Dendritic cell treated with granulocyte-macrophage colony-stimulating factor and Interleukin-4, amounts not matched to agents 40 ng/mL and 50 ng/mL, for 4 days (primary cell): ENCODE measurements around the gene RHBDF2.

Experiments used
- H3K27ac Mint-ChIP-seq: one replicate; pipeline ENCODE4 v1.8.0; 2022; ENCODE audit warnings: mild to moderate bottlenecking, mixed read lengths
- H3K27me3 Mint-ChIP-seq: one replicate; pipeline ENCODE4 v1.8.0; 2022; ENCODE audit warnings: mild to moderate bottlenecking, mixed read lengths
- H3K36me3 Mint-ChIP-seq: one replicate; pipeline ENCODE4 v1.8.0; 2022; ENCODE audit warnings: low read depth, mixed read lengths
- H3K4me1 Mint-ChIP-seq: one replicate; pipeline ENCODE4 v1.8.0; 2022; ENCODE audit warnings: low read depth, mixed read lengths
- H3K4me3 Mint-ChIP-seq: one replicate; pipeline ENCODE4 v1.8.0; 2022; ENCODE audit warnings: mild to moderate bottlenecking, moderate library complexity, mixed read lengths
- H3K9me3 Mint-ChIP-seq: one replicate; pipeline ENCODE4 v1.8.0; 2022; ENCODE audit warnings: mixed read lengths
- intact Hi-C: fragments of 100-400 bp; cut with micrococcal nuclease; formaldehyde crosslinking; loops from one replicate; pipeline ENCODE4 v1.15.0; 2022

RHBDF2 gene

DNA sequence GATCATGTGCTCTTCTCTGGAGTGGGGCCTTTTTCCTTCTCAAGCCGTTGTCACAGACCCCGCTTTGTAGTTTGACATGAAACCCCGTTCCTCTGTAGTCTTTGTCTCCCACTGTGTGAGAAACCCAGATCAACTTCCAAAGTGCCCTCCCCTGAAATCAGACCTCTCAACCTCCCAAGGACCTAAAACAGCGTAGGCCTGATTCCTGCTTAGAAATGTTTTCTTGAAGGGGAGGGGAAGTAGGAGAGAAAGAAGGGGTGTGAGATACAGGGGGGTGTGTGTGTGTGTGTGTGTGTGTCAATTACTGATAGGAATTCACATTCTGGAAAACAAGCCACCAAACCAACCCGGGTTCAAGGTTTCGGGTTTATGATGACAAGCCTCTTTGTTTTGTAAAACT is 49.7 kb downstream of the RHBDF2 start:
- Mint-ChIP-seq H3K4me3 (peak overlapping the region; percentile 5), H3K36me3 (no peaks in the 10 kb centered on the region), H3K27me3 (peaks cover 6% of the 10 kb centered on the region), H3K9me3 (no peaks in the 10 kb centered on the region), H3K27ac (no peak overlapping the region), H3K4me1 (peaks cover 44% of the 10 kb centered on the region)
- intact Hi-C loops = no loop called here

DNA sequence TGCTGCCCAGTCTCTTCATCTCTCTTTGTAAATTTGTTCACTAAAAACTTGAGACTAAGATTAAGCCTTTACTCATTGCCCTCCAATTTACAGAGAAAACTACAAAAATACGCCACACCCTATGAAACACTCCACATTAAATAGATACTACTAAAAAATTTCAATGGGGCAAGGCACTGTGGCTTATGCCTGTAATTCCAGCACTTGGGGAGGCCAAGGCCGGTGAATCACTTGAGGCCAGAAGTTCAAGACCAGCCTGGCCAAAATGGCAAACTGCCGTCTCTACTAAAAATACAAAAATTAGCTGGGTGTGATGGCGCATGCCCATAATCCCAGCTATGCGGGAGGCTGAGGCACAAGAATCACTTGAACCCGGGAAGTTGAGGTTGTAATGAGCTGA is 52.1 kb downstream of the RHBDF2 start:
- Mint-ChIP-seq H3K4me3 (no peak overlapping the region), H3K27ac (no peak overlapping the region), H3K9me3 (no peaks in the 10 kb centered on the region), H3K36me3 (no peaks in the 10 kb centered on the region), H3K4me1 (peaks cover 67% of the 10 kb centered on the region), H3K27me3 (peaks cover 3% of the 10 kb centered on the region)
- intact Hi-C loops = no loop called here

DNA sequence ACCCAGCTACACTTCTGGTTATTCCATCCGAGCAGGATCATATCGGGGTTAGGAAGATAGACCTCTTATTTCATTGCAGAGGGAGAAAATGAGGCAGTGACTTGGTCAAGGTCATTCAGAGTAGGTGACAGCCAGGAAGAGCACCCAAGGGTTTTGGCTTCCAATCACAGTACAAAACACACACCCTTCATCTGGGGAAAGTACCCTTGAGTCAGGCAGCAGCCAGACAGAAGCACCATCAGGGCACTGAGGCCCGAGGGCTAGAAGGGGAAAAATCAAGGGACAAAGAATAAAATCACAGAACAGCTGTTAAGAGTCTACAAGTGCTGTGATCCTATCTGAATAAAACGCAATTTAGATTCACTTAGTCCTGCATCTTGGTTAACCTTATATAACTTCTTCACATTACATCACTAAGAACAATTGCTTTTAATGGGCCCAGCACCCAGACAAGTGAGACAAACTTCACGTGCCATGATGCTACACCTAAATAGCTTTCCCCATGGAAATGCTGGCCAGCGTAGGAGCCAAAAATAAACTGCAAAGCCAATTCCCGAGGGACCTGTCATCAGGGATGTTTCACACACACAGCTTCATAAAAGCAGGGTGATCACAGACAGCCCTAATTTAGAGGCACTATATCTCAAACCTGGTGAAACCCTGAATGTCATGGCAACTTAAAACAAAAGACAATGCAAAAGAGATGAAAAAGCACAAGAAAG is 53.1 kb downstream of the RHBDF2 start:
- Mint-ChIP-seq H3K27me3 (peaks cover 3% of the 10 kb centered on the region), H3K27ac (no peak overlapping the region), H3K4me3 (no peak overlapping the region), H3K36me3 (no peaks in the 10 kb centered on the region), H3K9me3 (no peaks in the 10 kb centered on the region), H3K4me1 (peaks cover 74% of the 10 kb centered on the region)
- intact Hi-C loops = no loop called here

DNA sequence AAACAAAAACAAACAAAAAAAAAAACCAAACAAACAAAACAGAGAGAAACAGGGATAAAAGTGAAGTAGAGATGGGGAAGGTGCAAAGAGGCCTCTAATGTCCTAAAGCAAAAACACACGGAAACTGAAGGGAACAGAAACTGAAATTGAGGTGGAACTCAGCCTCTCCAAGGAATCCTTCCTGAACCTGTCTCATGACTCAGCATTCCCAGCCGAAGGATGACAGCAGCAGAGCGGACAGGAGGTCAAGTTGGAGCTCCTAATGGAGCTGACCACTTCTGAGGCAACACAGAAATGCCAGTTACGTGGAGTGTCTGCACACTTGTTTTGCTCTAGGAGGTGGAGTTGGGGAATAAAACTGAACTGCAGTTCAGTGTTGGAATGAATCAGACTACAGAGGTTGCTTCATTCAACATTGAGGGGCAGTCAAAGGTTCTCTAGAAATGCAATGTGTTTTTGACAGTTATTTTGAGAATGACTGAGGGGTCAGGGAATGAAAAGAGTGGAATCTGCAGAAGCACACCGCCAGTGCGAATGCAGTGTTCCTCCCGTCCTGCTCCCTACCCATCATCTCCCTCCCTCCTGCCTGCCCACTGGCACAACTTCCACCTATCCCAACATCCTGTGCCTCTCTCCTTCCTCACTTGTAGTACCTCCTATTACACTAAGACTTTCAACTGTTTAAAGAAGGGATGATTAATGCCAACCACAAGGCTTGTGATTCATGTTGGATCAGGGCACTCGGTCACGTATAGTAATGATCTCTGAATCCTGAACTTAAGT is 54.6 kb downstream of the RHBDF2 start:
- intact Hi-C loops = no loop called here

DNA sequence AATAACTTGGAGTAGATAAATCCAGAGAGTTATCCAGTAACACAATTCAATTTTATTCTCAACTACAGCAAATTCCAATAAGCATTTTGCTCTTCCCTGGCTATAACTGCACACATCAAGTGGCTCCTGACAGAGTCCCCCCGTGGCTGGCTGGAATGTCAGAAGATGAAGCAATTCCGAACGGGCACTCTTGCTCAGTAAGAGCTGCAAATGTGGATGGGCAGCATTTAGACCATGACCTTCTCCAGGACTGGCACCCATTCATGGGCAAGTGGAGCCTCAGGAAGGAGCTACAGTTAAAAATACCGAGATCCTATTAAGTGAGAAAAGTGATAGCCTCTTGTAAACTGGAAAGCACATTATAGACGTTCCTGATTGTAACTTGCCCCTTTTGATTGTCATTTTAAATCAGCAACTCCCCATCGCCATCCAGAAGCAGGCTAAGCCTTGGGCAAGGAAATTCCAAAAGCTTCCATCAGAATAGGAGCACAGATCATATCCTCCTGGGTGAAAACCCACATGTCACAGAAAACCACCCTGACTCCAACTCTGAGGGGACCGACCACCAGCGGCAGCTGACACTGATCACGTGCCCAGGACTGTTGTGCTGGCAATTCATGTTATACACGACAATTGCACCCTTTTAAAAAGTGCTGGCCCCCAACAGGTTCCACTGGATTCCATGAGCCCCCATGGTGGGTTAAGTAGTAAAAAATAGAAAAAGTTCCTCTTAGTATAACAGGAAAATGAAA is 55.4 kb downstream of the RHBDF2 start:
- no peak overlapping the region for H3K4me3 Mint-ChIP-seq
- no peaks in the 10 kb centered on the region for H3K9me3 Mint-ChIP-seq
- no peaks in the 10 kb centered on the region for H3K27me3 Mint-ChIP-seq
- H3K36me3 Mint-ChIP-seq = no peaks in the 10 kb centered on the region
- intact Hi-C loops = no loop called here
- no peak overlapping the region for H3K27ac Mint-ChIP-seq
- peaks cover 65% of the 10 kb centered on the region for H3K4me1 Mint-ChIP-seq

More for the DNA sequence above, 54.6 kb downstream of the RHBDF2 start:
- H3K27ac Mint-ChIP-seq = no peak overlapping the region
- peaks cover 73% of the 10 kb centered on the region for H3K4me1 Mint-ChIP-seq
- no peaks in the 10 kb centered on the region for H3K27me3 Mint-ChIP-seq
- no peaks in the 10 kb centered on the region for H3K9me3 Mint-ChIP-seq
- no peak overlapping the region for H3K4me3 Mint-ChIP-seq
- no peaks in the 10 kb centered on the region for H3K36me3 Mint-ChIP-seq

DNA sequence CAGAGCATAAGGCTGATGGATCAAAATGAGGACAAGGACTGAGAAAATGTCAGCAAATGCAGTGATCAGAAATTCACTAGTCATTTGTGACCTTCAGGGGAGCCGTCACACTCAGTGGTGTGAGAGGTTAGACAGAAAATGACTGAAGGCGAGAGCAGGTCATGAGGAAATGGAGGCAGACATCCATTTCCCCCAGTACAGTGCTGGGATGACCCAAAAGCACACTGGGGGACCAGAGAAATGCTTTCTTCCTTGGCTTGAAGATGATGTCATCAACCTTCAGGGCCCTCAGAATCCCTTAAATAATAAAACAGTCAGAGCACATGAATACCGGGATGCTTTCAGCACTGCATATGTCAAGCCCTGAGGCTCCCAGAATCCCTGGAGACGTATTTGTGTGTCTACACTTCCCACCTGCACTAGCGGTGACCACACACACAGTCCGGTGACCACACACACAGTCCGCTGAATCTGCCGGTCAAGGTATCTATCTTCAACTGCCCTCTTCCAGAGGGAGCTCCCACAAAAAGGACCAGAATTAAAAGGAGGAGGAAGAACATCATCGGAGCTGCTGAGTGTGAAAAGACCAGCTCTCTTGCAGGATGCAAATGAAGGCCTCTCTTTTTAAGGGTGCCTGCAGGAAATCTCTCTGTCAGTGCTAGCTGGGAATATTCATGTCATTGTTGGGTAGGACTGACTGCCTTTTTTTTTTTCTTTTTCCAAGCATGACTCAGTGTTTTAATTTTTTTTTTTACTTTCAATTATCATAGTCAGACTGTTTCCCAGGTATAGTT is 56.5 kb downstream of the RHBDF2 start:
- H3K36me3 Mint-ChIP-seq = no peaks in the 10 kb centered on the region
- no peak overlapping the region for H3K27ac Mint-ChIP-seq
- H3K27me3 Mint-ChIP-seq = no peaks in the 10 kb centered on the region
- H3K9me3 Mint-ChIP-seq = no peaks in the 10 kb centered on the region
- intact Hi-C loops = no loop called here
- no peak overlapping the region for H3K4me3 Mint-ChIP-seq
- peaks cover 56% of the 10 kb centered on the region for H3K4me1 Mint-ChIP-seq

DNA sequence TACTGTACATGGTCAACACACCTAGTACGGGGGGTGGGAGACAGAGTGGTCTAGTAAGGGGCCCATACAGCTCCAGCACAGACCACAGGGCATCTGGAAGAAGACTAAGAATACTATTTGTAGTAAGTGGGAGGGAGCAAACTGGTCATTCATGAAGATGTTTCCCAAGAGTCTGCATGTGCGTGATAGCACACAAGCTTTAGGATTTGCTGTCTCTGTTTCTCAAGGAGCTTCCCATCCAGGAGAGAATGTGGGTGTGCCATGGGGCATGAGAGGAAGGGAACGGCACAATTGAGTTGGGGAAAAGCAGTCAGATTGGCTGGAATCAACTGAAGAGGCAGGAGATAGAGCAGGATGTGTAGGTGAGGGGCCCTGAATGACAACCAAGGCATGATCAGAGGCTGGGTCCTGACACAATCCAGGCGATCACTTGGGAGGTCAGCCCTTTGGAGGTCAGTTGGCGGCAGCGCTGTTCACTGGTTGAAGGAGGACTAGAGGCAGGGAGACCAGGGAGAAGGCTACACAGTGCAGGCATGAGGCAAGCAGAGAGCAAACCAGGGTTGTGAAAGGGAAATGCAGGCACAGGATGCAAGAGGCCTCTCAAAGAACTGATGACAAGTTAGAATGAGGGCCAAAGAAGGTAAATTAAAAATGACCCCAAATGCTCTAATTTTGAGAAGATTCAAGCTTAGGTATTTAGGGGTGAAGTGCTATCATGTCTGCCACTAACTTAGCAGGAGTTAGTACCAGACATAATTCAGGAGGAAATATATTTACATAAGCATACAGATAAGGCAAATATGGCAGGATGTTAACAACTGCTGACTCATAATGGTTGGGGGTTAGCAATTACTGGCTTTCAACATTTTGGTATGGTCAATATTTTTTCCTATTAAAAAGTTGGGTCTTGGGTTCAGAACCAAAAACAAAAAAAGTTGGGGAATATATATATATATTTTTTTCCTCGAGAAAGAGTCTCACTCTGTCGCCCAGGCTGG is 58.6 kb downstream of the RHBDF2 start:
- intact Hi-C loops = no loop called here
- Mint-ChIP-seq H3K4me1 (peaks cover 52% of the 10 kb centered on the region), H3K27ac (no peak overlapping the region), H3K27me3 (no peaks in the 10 kb centered on the region), H3K36me3 (no peaks in the 10 kb centered on the region), H3K4me3 (no peak overlapping the region), H3K9me3 (no peaks in the 10 kb centered on the region)

DNA sequence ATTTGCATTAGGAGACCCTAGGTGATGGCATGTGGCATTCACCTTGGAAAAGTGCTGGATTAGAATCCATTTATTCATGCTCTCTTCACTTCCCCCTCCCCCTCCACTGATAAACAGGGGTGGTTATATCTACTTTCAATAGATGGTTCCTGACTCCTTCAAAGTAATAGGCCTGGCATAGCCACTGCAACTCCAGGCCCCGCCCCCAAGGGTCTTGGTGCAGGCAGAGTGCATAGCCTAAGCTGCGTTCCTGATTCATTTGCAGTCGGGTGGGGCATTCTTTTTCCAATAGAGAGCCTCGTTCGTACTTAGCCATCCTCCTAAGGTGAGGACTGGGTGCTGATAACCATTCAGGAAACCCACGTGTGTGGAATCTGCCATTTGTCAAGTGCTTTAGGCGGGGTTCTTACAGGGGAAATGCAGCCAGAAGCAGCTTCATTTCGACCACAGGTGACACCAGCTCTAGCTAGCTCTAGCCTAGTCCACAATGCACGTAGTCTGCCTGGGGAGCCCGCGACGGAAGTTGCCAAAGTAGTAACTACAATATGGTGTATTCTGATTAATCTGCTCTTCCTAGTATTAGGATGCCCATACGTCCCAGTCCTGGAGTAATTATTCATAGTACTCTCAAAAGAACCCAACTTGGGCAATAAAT is 59.4 kb downstream of the RHBDF2 start:
- H3K27me3 Mint-ChIP-seq = no peaks in the 10 kb centered on the region
- no peaks in the 10 kb centered on the region for H3K9me3 Mint-ChIP-seq
- H3K36me3 Mint-ChIP-seq = no peaks in the 10 kb centered on the region
- intact Hi-C loops = no loop called here
- H3K4me1 Mint-ChIP-seq = peaks cover 45% of the 10 kb centered on the region
- H3K27ac Mint-ChIP-seq = no peak overlapping the region
- H3K4me3 Mint-ChIP-seq = no peak overlapping the region

DNA sequence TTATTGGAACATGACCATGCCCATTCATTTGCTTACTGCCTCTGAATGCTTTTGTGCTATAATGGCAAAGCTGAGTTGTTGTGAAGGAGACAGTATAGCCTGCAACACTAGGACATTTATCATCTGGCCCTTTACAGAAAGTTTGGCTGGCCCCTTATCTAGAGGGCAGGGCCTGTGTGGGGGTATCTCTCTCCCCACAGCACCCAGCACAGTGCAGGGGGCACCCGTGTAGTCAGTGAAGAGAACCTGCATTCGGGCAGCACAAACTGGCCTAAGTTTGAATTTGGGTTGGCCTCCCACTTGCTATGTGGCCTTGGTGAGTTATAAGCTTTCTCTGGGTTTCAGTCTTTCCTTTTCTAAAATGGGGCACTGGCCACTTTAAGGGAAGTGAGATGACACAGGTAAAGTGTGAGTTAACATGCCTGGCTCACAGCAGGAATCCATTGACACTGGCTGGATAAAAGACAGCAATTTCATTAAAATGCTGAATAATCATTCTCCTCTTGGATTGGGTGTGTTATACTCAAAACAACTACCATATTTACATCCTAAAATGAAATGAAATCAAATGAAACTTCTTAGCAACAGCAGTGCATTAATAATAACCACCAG is 60.4 kb downstream of the RHBDF2 start:
- no peak overlapping the region for H3K4me3 Mint-ChIP-seq
- peaks cover 36% of the 10 kb centered on the region for H3K4me1 Mint-ChIP-seq
- intact Hi-C loops = no loop called here

DNA sequence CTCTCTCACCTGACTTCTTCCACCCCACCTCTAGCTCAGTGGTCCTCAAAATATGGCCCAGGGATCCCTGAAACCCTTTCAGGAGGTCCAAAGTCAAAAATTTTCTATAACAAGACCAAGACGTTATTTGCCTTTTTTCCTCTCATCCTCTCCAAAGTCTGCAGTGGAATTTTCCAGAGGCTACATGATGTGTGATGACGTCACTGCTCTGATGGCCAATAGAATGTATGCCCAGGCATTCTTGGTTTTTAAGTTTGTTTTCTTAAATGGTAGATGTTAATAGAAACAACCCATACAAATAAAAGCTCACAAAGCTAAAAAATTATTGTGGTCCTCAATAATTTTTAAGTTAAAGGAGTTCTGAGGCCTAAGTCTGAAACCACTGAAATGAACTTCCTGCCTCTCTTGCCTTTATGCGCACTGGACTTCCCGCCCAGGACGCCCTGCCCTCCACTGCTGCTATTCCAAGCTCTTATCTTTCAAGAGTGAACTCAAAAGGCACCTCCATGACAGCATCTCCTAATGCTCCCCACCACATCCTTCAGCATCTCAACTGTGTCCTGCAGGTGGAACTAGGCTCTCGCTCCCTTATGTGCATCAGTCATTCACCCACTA is 61.8 kb downstream of the RHBDF2 start:
- H3K4me1 Mint-ChIP-seq = peaks cover 22% of the 10 kb centered on the region
- no peaks in the 10 kb centered on the region for H3K9me3 Mint-ChIP-seq
- no peaks in the 10 kb centered on the region for H3K27me3 Mint-ChIP-seq
- H3K4me3 Mint-ChIP-seq = no peak overlapping the region
- H3K27ac Mint-ChIP-seq = no peak overlapping the region
- H3K36me3 Mint-ChIP-seq = peaks cover 5% of the 10 kb centered on the region
- intact Hi-C loops = no loop called here

More for the DNA sequence above, 60.4 kb downstream of the RHBDF2 start:
- Mint-ChIP-seq H3K27ac (no peak overlapping the region), H3K27me3 (no peaks in the 10 kb centered on the region), H3K36me3 (no peaks in the 10 kb centered on the region), H3K9me3 (no peaks in the 10 kb centered on the region)

DNA sequence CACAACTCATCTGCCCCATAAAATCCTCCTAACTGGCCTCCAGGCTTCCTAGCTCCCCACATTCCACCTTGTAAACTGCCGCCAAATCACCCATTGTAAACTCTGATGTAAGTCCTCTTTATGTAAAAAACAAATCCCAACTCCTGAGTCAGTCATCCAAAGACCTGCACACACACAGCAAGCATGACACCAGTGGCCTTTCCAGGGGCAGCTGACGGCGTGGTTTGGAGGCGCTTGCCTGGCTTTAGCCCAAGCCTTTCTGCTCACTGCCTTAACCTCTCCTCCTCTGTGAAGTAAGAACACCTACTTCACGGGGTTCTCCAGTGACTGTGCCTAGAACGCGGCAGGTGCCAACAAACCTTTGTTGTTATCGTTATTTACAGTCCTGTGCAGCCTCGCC is 62.3 kb downstream of the RHBDF2 start:
- no peak overlapping the region for H3K27ac Mint-ChIP-seq
- peaks cover 5% of the 10 kb centered on the region for H3K36me3 Mint-ChIP-seq
- H3K9me3 Mint-ChIP-seq = no peaks in the 10 kb centered on the region
- H3K27me3 Mint-ChIP-seq = no peaks in the 10 kb centered on the region
- no peak overlapping the region for H3K4me3 Mint-ChIP-seq
- intact Hi-C loops = no loop called here
- H3K4me1 Mint-ChIP-seq = peaks cover 16% of the 10 kb centered on the region
